Measurements from ENCODE around the gene OR52B2. TPM values are rescaled to one million over a fixed set of nuclear protein-coding genes. Genes with fewer than 3 reads are reported as not detected.

Gene OR52B2
- total RNA-seq (2011; cell fraction: chromatin; rRNA removed; ENCODE audit: low replicate concordance) = not detected in 2 replicates
- not detected in 2 replicates for total RNA-seq (2011; cell fraction: nucleolus; rRNA removed)
- 0.37 and 0.76 TPM in 2 replicates for total RNA-seq (2011; cell fraction: nucleoplasm; rRNA removed)
- total RNA-seq (2014; rRNA removed) = not detected in 2 replicates
- total RNA-seq (2014; rRNA removed; fragmentation: Illumina TruSeq; extraction: Trizol) = not detected in 2 replicates
- total RNA-seq (2015; rRNA removed; fragmentation: Illumina TruSeq; extraction: Trizol) = not detected in 2 replicates
- total RNA-seq (2021) = not detected in 2 replicates
- polyA plus RNA-seq (2011; rRNA removed) = not detected in 2 replicates
- polyA plus RNA-seq (2011; cell fraction: cytosol; rRNA removed) = not detected in 2 replicates
- 0.28 TPM in 1 of 2 replicates, not detected in the other for polyA plus RNA-seq (2011; cell fraction: nucleus; rRNA removed)
- polyA plus RNA-seq (2012) = not detected in 2 replicates
- polyA plus RNA-seq (2014; fragmentation: Illumina TruSeq; extraction: Trizol) = not detected in 2 replicates
- not detected for polyA plus RNA-seq (2014; fragmentation: Nextera tagmentation; extraction: Ambion mirVana)
- not detected in 2 replicates for polyA plus RNA-seq (2014; rRNA removed)
- not detected in 2 replicates for polyA minus RNA-seq (2011; rRNA and poly(A)+ RNA removed)
- polyA minus RNA-seq (2011; cell fraction: cytosol; rRNA and poly(A)+ RNA removed) = not detected in 2 replicates
- not detected in 2 replicates for polyA minus RNA-seq (2011; cell fraction: nucleus; rRNA and poly(A)+ RNA removed)
- Bru-seq, nascent RNA = percentile 24 among the genes with signal in this experiment
- BruChase-seq, experiment 1, labeled RNA remaining after a 2-hour chase = percentile 30 among the genes with signal in this experiment
- BruChase-seq, experiment 2, labeled RNA remaining after a 6-hour chase = not detected
- long read RNA-seq, experiment 1 = 0 reads
- long read RNA-seq, experiment 2 = 0 reads
- long read RNA-seq, experiment 3 = 0 reads

DNA sequence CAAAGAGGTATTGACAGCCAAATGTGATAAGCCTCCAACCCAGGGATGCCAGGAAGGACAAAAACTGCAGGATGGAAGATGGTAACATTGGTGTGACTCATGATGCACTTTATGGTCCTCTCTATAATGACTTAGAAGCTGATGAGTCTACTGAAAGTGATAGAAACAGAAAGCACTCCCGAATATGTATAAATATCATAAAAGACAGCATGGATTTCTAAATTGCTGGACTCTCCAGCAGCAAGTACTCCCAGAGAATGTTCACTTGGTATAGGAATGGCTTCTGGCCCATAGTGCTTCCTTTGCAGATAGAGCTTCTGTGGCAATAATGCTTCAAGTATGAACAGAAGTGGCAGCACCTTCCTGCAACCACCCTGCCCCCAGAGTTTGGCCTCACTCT is at the start of gene OR52B2:
TSS of gene OR52B2 (minus strand) at position 101 of the 400 bp plus-strand sequence. CDS start at position 101, 0 bp downstream.
- no peaks in the 10 kb centered on the region for H3K9me1 ChIP-seq (ENCODE audit: control insufficient read depth, insufficient read depth, low read length)
- ATAC-seq (no peak), DNase-seq (ENCODE audit: extremely low read depth in 1 of 4, low spot score in 3 of 4) (no peak), FAIRE-seq (no peak)
- no peaks in the 10 kb centered on the region for H4K20me1 ChIP-seq (replicated peaks; ENCODE audit: control insufficient read depth, insufficient read depth, low read length)
- 0% methylated on average over 1 of the region's 1 CpG for WGBS (ENCODE audit: insufficient coverage, low coverage, missing lambda C conversion rate)
- no peak within 1 kb of the TSS for H3K9ac ChIP-seq (ENCODE audit: insufficient read depth in 1 of 2, low read depth in 2 of 2, low read length in 2 of 2)
- BruUV-seq (replicated peaks) = no TSS peak
- no peaks in the 10 kb centered on the region for H3K36me3 ChIP-seq (ENCODE audit: control insufficient read depth, insufficient read depth, low read length)
- H3K27ac ChIP-seq (ENCODE audit: extremely low read depth, low read depth, low read length) = no peak within 1 kb of the TSS
- H3K79me2 ChIP-seq (ENCODE audit: control insufficient read depth, insufficient read depth, low read length) = no peaks in the 10 kb centered on the region
- no peak within 1 kb of the TSS for H2AFZ ChIP-seq (ENCODE audit: low read depth, low read length)
- H3K9me3 ChIP-seq (replicated peaks; ENCODE audit: control insufficient read depth, insufficient read depth, low read depth, low read length) = no peaks in the 10 kb centered on the region
- H3K27me3 ChIP-seq (ENCODE audit: control insufficient read depth in 2 of 2, insufficient read depth in 2 of 2, low read length in 2 of 2) = peaks cover 0 to 9% of the 10 kb centered on the region in 2 experiments; a peak in 2 of 5 replicates
- intact Hi-C loops (cut with micrococcal nuclease) (no loop called here), in situ Hi-C loops (cut with MboI) (no loop called here)
- POLR2A ChIA-PET = no interaction called here
- no peak within 1 kb of the TSS for H3K4me3 ChIP-seq
- H3K4me2 ChIP-seq (ENCODE audit: insufficient read depth, low read length) = no peak within 1 kb of the TSS
- no peaks in the 10 kb centered on the region for H3K4me1 ChIP-seq (replicated peaks in 1 of 2; ENCODE audit: control insufficient read depth in 2 of 2, insufficient read depth in 2 of 2, low read length in 2 of 2)
- TF ChIP-seq GABPA (tag; conservative IDR thresholded peaks at IDR 0.05; ENCODE audit: low read depth) (no peak), KLF10 (CRISPR knock-in tag; IDR thresholded peaks at IDR 0.05) (no peak)
- CTCF ChIA-PET (ENCODE audit: low intra/inter-chr PET ratio) = no interaction called here

Measured in K562 (cell line).